ENCODE results near the gene HEXB.

HEXB gene

DNA sequence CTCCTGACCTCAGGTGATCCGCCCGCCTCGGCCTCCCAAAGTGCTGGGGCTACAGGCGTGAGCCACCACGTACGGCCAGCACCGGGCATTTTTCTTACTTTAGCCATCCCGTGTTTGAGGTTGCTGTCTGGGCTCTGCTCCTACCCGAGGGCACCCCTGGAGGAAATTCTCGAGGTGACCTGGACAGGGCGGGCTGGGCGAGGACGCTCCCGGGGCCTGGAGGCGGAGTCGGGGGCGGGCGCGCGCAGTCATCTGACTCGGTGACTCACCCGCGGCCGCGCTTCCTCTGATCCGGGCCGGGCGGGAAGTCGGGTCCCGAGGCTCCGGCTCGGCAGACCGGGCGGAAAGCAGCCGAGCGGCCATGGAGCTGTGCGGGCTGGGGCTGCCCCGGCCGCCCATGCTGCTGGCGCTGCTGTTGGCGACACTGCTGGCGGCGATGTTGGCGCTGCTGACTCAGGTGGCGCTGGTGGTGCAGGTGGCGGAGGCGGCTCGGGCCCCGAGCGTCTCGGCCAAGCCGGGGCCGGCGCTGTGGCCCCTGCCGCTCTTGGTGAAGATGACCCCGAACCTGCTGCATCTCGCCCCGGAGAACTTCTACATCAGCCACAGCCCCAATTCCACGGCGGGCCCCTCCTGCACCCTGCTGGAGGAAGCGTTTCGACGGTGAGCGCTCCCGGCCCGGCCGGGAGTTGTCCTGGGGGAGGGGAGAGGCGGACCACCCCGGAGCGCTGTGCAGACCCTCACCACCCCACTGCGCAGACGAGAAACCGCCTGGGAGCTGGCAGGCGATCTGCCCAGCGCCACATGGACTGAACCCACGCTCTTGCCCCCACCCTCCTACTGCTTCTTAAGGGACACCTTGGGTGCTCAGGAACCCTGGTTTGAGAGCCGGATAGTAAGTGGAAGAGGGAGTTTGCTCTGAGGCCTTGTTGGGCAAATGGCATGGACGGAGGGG, at the start of gene HEXB:
HEXB (plus strand) TSS at position 334 of the 952 bp plus-strand sequence; CDS start at position 362, 28 bp downstream.
- no peak for FAIRE-seq

DNA sequence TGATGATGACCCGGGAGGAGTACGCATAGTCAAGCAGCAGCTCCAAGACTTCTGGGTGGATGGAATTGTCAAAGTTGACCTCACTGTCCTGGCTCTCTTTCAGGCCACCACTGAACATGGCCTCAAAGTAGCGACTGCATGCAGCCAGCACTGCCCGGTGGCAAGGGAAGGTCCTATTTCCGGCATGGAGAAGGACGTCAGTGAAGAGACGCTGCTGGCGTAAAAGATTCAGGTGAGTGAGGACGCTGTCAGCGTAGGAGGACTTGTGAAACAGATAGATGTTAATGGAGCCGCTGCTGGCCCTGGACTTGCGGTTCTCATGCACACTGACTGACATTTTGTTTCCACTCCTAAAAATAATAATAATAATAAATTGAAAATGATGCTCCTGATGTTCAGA, 48.9 kb upstream of the HEXB start:
- no peak for FAIRE-seq

DNA sequence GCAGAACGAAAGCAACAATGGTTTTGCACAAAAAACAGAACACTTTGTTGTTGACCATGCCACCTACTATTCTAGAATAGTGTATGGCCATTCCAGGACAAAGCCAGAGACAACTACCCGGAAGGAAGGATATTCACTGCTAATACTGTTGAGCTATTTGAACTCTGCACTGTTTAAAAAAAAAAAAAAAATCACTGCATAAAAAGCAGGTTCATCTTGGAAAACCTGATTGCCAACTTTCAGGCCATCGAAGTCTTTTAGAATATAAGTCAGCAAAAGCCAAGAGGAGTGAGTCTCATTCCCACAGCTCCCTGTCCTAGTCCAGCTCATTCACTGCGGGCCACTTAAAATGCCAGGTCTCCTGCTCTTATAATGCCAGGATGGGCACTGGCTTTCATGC, 48.5 kb upstream of the HEXB start:
- no peak for FAIRE-seq

DNA sequence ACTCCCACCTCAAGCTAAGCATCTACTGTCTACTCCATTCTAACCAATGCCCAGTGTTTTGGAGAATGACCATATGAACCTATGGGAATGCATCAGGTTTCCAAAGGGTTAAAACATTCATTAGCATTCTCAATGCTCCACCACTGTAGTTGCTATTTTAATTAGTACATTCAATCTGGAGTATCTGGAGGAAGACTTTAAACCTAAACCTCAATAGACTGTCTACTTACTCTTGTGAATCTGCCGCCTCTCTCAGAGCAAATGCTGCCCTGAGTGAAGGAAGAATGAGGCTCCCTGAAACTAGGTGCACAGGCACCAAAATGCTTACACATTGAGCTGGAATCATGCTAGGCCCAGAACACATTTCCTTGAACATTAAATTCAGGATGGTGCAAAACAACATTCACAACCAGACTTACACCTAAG, 46.5 kb upstream of the HEXB start:
- FAIRE-seq = no peak

DNA sequence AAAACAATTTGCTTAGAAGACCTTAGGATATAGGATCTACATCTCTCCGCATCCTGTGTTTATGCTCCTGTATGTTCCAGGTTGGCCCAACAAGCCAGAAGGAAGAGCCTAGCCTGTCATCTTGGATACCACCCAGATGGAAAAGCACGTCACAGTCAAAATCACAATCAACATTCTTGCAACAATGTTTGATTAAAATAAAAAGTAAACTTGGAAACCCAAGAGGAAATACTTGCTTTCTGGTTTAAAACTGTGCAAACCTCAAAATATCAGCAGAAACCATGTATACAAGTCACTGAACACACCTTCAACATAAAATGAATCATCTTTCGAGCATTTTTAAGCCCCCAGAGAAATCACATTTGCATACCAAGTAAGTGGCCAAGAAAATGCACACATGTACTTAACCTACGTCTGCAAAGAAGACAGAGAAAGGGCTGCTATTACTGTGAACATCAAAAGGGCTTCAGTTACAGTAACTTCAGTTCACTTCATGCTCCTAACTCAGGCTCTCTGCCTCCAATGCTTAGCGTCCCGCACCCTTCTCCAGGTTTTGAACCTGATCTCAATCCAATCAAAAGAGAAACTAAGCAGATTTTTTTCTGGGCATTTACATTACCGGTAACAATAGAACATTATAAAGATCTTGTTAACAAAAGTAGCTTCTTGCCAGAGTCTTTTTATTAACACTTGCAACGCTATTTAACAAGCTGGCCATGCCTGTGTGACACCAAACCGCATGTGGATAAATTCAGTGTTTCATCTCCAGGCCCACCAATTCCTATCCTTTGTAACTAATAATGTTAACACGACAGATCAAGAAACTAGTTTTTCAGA, 45.8 kb upstream of the HEXB start:
- FAIRE-seq = no peak

DNA sequence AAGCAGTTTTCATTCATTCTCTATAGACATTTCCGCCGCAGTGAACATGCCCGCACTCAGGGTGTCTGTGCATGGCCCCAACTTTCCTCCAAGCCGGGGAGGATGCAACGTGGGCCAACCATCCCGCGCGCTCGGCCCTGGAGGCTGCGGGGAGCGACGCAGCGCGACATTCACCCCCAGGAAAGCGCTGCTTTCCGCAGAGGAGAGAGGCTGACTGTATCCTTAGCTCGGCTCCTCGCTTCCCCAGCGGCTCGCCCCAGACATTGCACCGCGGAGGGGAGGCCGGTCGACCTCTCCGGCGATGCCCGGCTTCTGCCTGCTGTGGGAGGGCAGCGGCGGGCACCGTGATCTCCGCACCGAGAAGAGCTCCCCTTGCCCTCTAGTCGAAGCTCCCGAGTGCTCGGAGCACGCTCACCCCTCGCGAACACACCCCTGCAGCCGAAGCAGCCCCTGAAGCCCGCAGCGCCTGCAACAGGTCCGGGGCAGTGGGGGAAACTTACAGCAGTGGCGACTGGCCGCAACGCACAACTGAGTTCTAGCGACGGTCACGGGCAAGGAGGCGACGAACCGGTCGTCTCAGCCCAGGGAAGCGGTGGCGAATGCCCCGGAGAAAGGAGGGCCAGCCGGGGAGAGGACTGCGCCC, 45.1 kb upstream of the HEXB start:
- no peak for FAIRE-seq

DNA sequence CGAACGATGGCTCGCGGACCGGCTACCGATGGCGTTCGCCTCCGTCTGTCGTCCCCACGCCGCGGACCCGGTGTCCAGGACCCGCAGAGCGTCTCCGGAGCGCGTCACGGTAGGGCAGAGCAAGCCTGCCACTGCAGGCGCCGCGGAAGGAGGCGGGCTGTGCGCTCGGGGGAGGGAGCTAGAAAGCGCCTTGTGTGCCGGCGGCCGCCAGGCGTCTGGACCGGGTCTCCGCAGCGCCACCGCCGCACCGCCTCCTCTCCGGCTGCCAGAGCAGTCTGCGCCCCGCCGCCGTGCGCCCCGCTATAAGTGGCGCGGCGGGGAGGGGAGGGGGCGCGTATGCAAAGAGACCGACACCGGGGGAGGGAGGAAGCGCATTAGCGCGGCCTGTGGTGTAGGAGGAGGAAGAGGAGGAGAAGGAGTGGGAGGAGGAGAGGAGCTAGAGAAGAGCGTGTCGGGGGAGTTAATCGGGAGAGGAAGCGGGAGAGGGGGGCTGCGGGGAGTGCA, 44.5 kb upstream of the HEXB start, which contains the start of gene ENC1:
ENC1 (minus strand) TSS at position 279 of the 504 bp plus-strand sequence. CDS start 4,243 bp downstream, outside the sequence.
- FAIRE-seq = no peak

DNA sequence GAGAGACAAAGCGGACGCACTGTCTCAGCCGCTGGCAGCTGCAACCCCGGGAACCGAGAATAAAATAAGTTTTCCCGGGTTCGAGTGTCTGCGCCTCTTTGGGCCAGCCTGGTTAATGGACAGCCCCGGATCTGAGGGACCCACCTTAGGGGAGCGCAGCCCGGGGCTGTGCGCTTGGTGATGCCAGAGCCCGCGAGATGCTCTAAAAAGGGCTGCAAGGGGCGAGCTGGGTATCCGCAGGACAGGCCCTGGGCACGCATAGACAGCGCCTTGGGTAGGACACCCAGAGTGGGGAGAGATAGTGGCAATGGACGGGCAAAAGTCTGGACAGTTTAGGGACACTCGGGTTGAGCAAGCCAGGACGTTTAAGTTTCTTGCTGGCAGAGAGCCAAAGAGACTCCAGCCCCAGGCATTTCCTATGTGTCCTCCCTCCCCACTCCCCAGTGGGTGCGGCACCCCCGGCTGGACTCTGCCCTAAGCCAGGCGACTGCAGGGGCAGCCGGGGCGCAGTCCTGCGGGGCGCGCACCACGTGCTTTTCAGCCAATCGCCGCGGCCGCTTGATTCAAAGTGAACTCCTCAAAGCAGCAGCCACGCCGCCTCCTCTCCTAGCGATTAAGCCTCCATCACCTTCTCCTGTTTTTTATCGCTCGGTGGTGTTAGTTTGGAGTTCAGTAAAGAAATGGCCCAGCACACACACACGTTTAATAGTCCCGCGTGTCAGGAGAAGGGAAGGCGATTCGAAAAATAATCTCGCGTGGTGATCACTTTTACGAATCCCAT, 43.9 kb upstream of the HEXB start:
- no peak for FAIRE-seq

DNA sequence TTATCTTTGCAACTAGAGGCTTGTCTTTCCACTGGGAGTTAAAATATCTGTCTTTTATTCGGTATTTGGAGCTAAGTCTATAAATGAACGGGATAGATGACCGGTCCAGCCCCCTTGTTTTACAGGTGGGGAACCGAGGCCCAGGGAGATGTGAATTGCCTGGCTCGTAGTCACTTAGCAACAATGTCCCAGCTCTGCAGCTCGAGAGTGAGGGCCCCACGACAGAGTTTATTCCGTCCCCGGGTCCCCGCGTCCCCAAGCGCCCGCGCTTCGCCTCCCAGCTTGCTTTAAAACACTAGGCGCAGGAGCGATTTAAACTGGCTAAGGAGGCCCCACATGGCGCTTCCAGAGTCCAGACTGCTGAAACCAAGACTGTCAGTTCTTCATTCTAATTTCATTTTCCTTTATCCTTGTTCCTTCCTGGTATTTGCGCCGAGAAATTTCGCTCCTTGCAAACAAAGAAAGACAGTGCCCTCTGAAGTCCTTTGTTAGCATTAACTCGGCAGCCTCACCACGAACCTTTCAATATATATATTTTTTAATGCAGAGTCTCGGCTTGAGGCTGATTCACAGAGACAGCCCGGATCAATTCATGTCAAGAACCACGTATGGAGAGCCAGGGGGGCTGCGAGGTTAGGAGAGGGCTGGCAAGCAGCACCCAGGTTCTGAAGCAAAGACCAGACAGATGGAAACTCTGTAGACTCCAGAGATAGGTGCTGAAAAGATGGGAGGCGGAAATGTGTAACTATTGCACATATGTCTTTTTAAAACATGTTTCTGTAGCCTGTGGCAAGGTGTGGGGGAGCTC, 43.1 kb upstream of the HEXB start:
- FAIRE-seq = no peak

DNA sequence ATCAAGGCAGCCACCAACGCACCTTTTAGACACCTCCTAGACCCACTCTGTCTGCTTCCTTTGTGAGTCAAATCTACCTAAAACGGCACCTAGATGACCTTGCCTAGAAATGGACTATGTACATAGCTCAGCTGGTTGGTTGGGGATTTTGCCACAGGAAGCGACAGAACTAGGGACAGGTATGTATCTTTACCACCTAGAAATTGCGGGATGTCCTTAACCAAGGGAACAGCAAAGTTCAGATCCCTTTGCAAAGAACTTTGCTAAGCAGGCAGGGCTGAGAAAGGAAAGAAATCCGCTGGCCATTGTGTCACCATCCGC, 42.5 kb upstream of the HEXB start:
- FAIRE-seq = no peak

DNA sequence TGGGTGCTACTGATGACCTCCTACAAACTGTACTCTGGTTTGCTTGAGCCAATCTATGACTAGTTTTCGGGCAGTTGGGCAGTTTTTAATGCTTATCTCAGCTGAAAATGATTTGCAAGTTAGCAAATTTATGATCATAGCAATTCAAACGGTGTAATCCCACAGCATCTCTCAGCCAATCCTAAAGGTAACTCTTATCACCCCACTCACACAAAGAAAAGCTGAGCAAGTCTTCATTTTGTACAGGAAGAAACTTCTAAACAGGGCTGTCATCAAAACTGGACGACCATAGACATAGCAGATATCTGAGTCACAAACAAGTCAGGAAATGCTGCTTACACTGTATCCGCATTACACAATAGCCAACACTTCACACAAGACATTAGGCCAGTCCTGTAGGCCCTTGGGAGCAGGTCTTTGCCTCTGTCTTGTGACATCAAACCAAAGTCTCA, 41.9 kb upstream of the HEXB start:
- no peak for FAIRE-seq

DNA sequence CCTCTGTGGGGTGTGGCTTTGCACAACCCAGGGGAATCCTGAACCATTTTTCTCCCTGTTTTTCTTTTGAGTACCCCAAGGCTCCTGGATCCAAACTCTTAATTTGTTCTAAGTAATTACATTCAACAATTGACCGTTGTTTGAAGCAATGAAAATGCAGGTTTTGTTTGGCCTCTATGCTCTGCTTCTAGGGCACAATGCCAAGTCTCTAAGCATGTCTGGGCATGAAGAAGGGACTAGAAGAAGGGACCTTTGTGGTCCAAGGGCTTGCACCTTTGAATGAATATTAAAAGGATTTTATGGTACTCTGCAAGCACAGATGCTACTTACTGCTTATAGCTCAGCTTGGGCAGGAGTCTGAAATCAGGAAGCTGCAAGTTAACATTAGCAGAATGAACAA, 37.9 kb upstream of the HEXB start:
- FAIRE-seq = no peak

DNA sequence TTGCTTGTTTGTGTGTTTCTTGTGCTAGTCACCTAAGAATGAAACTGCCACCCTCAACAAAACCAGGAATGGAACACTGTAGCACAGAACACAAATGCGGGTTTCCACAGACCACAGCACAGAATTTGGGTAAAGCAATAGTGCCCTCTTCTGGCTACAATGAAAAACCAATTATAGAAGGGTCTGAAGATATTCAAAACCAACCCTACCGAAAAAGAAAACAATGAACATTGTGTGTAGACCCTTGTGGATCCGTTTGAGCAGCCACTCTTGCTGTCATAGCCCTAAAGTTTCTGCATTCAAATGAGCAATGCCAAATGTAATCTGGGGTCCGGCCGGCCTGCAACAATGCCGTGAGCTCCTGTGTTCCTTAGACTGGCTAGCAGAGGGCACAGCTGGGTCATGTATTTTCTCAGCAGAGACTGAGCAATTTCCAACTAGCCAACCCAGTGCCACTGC, 36.2 kb upstream of the HEXB start:
- FAIRE-seq = peak; percentile 95

DNA sequence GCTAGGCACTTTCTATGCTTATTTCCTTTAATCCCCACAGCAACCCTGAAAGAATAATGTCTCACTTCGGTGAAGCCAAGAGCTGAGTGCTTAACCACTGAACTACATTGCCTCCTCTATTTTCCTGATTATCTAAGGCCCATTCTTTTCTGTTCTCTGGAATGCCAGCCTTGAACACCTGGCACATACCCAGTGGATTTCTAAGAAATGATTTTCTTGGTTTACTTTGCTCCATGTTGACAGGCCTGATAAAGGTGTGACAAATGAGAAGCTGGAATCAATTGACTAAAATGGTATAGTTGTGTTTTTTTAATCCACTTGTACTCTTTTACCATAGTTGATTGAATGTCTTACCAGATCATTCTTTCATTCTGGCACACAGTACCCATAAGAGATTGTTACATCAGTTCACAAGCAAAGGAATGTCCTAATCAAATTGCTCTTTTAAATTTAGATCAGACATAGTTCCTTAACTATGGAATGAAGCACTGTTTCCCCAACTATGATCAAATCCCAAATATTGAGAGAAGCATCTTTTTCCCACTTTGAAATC, 35.5 kb upstream of the HEXB start:
- FAIRE-seq = no peak

DNA sequence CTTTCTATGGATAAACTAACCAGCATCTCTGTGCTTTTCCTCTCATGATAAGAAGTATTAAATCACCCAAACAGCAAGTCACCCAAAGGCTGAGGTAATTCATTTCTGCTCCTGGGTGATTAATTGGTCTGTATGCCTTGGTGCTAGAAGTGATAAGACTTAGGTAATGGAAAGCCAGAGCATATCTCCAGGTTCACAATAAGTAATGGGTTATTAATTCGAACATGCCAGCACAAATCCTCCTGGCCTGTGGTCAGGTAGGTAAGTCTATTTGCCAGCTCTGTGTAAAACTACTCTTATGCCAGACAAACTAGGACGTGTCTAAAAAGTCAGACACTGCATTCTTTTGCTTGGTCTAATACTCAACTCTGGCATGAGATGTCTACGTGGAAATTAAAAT, 33.3 kb upstream of the HEXB start:
- peak; percentile 55 for FAIRE-seq

DNA sequence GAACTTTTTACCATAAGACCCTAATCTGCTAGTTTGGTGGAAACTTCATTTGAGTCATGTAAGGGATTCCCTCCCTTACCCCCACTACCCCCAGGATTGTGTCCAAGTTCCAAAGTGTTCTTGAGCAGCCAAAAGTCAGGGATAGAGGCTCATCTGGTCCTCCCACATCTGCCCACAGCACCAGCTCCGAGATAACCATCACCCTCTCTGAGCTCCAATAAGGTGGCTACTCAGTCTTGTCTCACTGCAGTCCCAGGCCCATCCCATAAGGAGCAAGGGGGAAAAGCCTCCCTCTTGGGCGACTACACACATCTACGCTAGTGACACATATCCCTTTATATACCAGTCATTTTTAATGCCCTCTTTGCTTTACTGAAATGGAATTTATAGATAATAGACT, 32.5 kb upstream of the HEXB start:
- no peak for FAIRE-seq

DNA sequence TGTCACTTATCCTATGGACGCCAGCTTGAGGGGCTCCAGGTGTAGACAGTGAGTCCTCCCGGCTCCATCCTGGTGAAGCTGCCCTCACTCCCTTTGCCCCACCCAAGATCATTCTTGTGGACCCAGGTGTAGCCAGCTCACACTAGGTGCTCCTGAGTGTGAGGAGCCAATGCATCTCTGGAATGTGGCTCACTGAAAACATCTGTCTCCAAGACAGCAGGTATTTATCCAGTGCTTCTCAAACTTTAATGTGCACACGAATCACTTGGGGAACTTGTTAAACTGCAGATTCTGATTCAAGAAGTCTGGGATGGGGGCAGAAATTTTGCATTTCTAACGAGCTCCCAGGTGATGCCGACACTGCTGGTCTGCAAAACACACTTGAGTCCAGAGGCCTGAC, 31.0 kb upstream of the HEXB start:
- FAIRE-seq = no peak

DNA sequence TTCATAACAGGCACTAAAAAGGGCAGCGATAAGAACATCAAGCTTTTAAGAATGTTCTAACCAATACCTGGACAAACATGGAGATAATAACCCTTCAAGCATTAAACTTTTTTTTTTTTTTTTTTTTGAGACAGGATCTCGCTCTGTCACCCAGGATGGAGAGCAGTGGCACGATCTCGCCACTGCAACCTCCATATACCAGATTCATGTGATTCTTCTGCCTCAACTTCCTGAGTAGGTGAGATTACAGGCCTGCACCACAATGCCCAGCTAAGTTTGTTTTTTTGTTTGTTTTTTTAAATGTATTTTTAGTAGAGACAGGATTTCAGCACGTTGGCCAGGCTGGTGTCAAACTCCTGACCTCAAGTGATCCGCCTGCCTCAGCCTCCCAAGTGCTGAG, 29.8 kb upstream of the HEXB start:
- no peak for FAIRE-seq

DNA sequence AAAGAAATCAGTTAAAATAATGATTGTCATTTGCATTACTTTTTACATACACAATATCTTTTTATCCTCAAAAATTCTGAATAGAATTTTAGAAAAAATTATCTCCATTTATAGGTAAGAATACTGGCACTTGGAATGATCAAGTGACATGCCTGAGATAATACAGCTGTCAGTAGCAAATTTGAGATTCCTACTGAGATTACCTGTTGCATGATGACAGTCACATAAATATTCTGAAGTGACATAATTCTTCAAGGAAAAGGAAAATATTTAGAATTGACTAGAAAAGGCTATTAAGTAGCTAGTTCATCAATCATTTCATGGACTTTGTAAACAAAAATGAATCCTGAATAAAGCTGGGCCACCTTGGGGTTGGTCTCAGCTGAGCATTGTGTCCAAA, 29.3 kb upstream of the HEXB start:
- no peak for FAIRE-seq

DNA sequence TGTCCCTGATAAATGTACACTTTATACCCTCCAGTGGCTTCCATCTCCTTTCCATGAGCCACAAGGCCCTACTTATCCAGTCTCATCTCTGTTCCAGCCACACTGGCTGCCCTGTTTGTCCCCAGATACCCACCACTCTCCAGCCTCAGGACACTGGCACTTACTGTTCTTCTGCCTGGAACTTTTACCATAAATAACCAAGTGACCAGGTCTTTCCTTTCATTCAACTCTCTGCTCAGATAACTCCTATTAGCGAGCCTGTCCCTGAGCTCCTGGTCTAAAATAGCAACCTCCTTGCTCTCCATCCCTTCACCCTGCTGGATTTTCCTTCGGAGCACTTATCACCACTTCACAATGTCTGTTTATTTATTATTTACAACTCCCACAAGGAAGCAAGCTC, 27.9 kb upstream of the HEXB start:
- FAIRE-seq = no peak

DNA sequence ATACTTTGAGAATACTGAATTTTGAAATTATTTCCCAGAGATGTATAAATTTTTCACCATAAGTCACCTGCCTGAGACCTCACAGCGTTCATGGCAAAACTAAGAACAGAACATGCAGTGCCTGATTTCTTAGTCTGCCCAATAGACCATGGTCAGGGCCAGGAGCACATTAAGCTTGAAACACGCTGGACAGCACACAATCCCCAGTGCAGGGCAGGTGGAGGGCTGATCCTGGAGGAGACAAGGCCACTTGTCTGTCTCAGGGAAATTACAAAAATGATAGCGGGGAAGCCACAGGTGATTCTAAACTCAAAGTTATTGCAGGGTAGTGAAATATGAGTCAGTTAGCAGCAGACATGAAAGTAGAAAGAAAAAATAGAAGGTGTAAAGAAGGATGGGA, 25.9 kb upstream of the HEXB start:
- FAIRE-seq = no peak

Measured in islet of Langerhans (tissue), 1 donor.